Esophagus muscularis mucosa (tissue), 3 donors: ENCODE results near the gene CDC6.

Experiments
- CTCF ChIP-seq, 3 experiments: fragments of 200-600 bp in 2 of 3; fragments of 450-650 bp in 1 of 3; sonication (generic) in 2 of 3; IDR thresholded peaks; one replicate each; pipeline ENCODE4 v1.5.1; 2017 to 2019; ENCODE audit warnings: antibody characterized with exemption in 3 of 3, mild to moderate bottlenecking in 2 of 3, moderate library complexity in 1 of 3
- POLR2A ChIP-seq: fragments of 450-650 bp; IDR thresholded peaks from one replicate; pipeline ENCODE4 v1.6.1; 2017; ENCODE audit warnings: antibody characterized with exemption, moderate library complexity, mild to moderate bottlenecking, low read depth

DNA sequence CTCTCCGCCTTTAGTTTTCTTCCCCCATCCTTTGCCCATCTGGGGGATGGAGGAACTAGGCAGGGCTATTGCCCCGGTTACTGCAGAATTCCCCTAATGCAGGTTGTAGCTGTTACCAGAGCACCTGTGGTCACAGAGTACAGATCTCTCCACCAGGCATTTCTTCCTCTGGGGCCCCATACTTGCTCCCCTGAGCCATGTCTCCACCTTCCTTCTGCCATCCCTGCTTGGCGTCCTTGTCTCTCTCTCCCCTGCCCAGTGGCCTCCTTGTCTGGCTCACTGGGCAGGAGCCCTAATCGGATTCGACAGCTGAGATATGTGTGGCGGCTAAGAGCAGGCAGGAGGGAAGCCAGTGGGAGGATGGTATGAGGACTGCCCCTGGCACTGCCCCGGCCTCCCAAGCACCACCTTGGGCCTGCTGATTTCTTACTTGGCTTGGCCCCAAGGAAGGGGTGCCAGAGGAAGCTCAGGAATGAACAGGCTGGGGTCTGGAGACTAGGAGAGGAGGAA lies 23.3 kb downstream of the CDC6 start:
- no peak for TF ChIP-seq CTCF (IDR thresholded peaks at IDR 0.05)
- TF ChIP-seq POLR2A: no peak
